ENCODE measurements around the gene TSC2.

GRCh38 chr16:2056077-2056476 is 8.3 kb downstream of the TSC2 start:
- TF ChIP-seq CTCF (IDR thresholded peaks at IDR 0.05) (no peak), POLR2A (IDR thresholded peaks at IDR 0.05) (no peak)
